NCI-H146 treated with DMSO at 0.1 percent for 48 hours (cell line): ENCODE results near the gene SLC12A7.

ENCODE experiments used
- DNase-seq: peaks from one replicate; lab custom pipeline; 2025; ENCODE audit not compliant: unreplicated experiment; lab: John Stamatoyannopoulos, UW

Gene SLC12A7

GRCh38 chr5:1141834-1142233, 30.0 kb upstream of the SLC12A7 start:
- DNase-seq, result peak; percentile 28

GRCh38 chr5:1140818-1141189, 28.9 kb upstream of the SLC12A7 start:
- DNase-seq, result no peak

- peak; percentile 97 for DNase-seq
Measured at GRCh38 chr5:1140171-1140817, 28.4 kb upstream of the SLC12A7 start.

GRCh38 chr5:1139331-1140170, 27.7 kb upstream of the SLC12A7 start:
- no peak for DNase-seq

GRCh38 chr5:1138445-1139245, 26.8 kb upstream of the SLC12A7 start:
- DNase-seq, result no peak

GRCh38 chr5:1137567-1138444, 25.9 kb upstream of the SLC12A7 start:
- no peak for DNase-seq

- no peak for DNase-seq
Measured at GRCh38 chr5:1136814-1137213, 25.0 kb upstream of the SLC12A7 start.

GRCh38 chr5:1135696-1136525, 24.0 kb upstream of the SLC12A7 start:
- DNase-seq, result peak; percentile 23

GRCh38 chr5:1134478-1134877, 22.6 kb upstream of the SLC12A7 start:
- DNase-seq, result no peak

- DNase-seq, result no peak
Measured at GRCh38 chr5:1133510-1134201, 21.8 kb upstream of the SLC12A7 start.

- DNase-seq, result no peak
Measured at GRCh38 chr5:1133108-1133507, 21.2 kb upstream of the SLC12A7 start.

GRCh38 chr5:1132570-1132969, 20.7 kb upstream of the SLC12A7 start:
- DNase-seq, result no peak

- no peak for DNase-seq
Measured at GRCh38 chr5:1131726-1132125, 19.9 kb upstream of the SLC12A7 start.

- DNase-seq, result no peak
Measured at GRCh38 chr5:1131191-1131621, 19.3 kb upstream of the SLC12A7 start.

GRCh38 chr5:1130218-1130946, 18.5 kb upstream of the SLC12A7 start:
- peak; percentile 93 for DNase-seq

GRCh38 chr5:1129711-1130055, 17.8 kb upstream of the SLC12A7 start:
- DNase-seq, result no peak

GRCh38 chr5:1128977-1129710, 17.3 kb upstream of the SLC12A7 start:
- DNase-seq, result no peak
